Tibial nerve (tissue), 4 donors: ENCODE results near the gene KLRC2. TPM values are rescaled to one million over a fixed set of nuclear protein-coding genes. Genes with fewer than 3 reads are reported as not detected.
A peak's percentile ranks its signal among the peaks of the same experiment; 100 is the strongest.
"Not testable (repeated sequence)": the region's sequence is repeated elsewhere in the genome, so short reads cannot be mapped to it uniquely, and the experiment has no call there.

ENCODE experiments used
- DNase-seq, 2 donors: peaks; one replicate each; pipeline ENCODE4 v3.0.0-alpha.2; 2019; ENCODE audit warnings: low spot score in 2 of 2
- H3K27ac ChIP-seq, 4 donors: fragments of 200-600 bp; sonication (generic) in 3 of 4; one replicate each; pipeline ENCODE4 v1.5.1; 2017 to 2019; ENCODE audit warnings: mild to moderate bottlenecking in 1 of 4
- H3K27me3 ChIP-seq, 2 donors: fragments of 200-600 bp; sonication (generic) in 1 of 2; one replicate each; pipeline versions ENCODE4 v1.5.1 to v1.6.0; 2017 to 2019
- H3K36me3 ChIP-seq, 3 donors: fragments of 200-600 bp; sonication (generic); one replicate each; pipeline ENCODE4 v1.5.1; 2018 to 2019
- H3K4me1 ChIP-seq, 4 donors: fragments of 200-600 bp; sonication (generic) in 3 of 4; one replicate each; pipeline ENCODE4 v1.5.1; 2017 to 2019
- H3K4me3 ChIP-seq, 4 donors: fragments of 200-600 bp; sonication (generic) in 3 of 4; one replicate each; pipeline ENCODE4 v1.5.1; 2017 to 2019; ENCODE audit warnings: mild to moderate bottlenecking in 1 of 4, moderate library complexity in 1 of 4
- H3K9me3 ChIP-seq, 4 donors: fragments of 200-600 bp; sonication (generic) in 3 of 4; one replicate each; pipeline ENCODE4 v1.5.1; 2017 to 2019
- EP300 ChIP-seq, 2 donors: sonication (generic); formaldehyde crosslinking; IDR thresholded peaks; one replicate each; pipeline ENCODE4 v1.6.1; 2017; ENCODE audit warnings: antibody characterized with exemption in 2 of 2, mild to moderate bottlenecking in 1 of 2
- POLR2A ChIP-seq, 2 donors: fragments of 450-650 bp; IDR thresholded peaks; one replicate each; pipeline ENCODE4 v1.6.1; 2017; ENCODE audit warnings: antibody characterized with exemption in 2 of 2, mild to moderate bottlenecking in 2 of 2, moderate library complexity in 2 of 2
- WGBS, 2 donors: methylation state at CpG; one replicate each; pipeline ENCODE4 v1.1.5; 2018; 5-methylcytosine and 5-hydroxymethylcytosine counted together
- total RNA-seq, 4 donors: library from RNA; depleted of rRNA; stranded (reverse); fragments of >200 nt; gene quantifications; one replicate each; pipeline ENCODE4 v1.1.0, GENCODE V29; 2016
- TF ChIP-seq, protein P1 (sequence below), 5 experiments: fragments of 200-600 bp in 3 of 5; fragments of 450-650 bp in 2 of 5; sonication (generic) in 3 of 5; IDR thresholded peaks; one replicate each; pipeline ENCODE4 v1.5.1; 2016 to 2019; ENCODE audit warnings: antibody characterized with exemption in 5 of 5, mild to moderate bottlenecking in 3 of 5, moderate library complexity in 2 of 5

The KLRC2 gene
- total RNA-seq, 4 donors from 2014 or later: not detected

DNA sequence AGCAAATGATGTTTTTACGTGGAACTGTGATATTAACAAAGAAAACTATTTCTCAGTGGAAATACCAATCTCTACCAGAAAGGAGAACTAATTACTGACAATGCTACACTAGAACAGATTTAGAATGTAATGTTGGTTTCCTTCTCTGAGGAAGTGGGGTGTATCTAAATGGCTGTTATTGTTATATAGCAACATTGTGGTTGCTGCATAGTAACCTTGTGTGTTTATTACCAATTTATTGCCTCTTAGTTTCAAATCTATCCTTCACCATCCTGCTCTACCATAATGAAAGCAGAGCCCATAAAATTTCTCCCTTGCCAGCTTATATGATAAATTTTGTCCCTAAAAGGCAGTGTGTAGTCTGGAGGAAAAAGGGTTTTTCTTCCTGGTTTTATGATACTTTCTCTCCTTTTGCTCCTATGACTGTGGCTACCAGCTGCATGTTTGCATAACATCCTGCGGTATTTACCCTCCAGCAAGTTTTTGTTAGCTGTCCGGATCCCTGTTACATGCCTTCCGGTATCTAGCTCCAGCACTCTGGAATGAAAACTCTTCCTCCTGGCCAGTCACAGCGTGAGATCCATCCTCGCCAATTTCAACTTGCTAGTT is 40.3 kb downstream of the KLRC2 start:
- H3K9me3 ChIP-seq: no peaks in the 10 kb centered on the region
- peak in 1 of 2 donors; percentile 37 for DNase-seq
- peak overlapping the region in 3 of 4 donors; percentile 45 to 68 (median 60) for H3K27ac ChIP-seq
- peaks cover 0 to 19% (median 9%) of the 10 kb centered on the region in 4 donors for H3K4me1 ChIP-seq
- 13 to 16% methylated on average over 6 of the region's 6 CpGs for WGBS, 2 donors
- H3K4me3 ChIP-seq: peak overlapping the region in 1 of 4 donors; percentile 5
- no peaks in the 10 kb centered on the region for H3K36me3 ChIP-seq
- TF ChIP-seq POLR2A (IDR thresholded peaks at IDR 0.05): no peak
- TF ChIP-seq EP300 (IDR thresholded peaks at IDR 0.05): peak in 1 of 2 donors; percentile 50
- no peaks in the 10 kb centered on the region for H3K27me3 ChIP-seq

DNA sequence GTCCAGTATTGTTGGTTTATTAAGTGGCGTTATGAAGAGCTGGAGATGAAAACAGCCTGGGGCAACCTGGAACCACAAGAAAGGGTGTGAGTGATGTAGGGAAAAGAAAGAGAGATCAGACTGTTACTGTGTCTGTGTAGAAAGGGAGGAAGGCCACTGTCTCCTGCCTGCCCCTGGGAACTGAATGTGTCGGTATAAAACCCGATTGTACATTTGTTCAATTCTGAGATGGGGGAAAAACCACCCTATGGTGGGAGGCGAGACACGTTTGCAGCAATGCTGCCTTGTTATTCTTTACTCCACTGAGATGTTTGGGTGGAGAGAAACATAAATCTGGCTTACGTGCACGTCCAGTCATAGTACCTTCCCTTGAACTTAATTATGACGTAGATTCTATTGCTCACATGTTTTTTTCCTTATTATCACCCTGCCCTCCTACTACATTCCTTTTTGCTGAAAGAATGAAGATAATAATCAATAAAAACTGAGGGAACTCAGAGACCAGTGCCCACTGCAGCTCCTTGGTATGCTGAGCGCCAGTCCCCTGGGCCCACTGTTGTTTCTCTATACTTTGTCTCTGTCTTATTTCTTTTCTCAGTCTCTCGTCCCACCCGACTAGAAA is 41.2 kb downstream of the KLRC2 start:
- Histone ChIP-seq H3K4me1 (peaks cover 0 to 19% (median 9%) of the 10 kb centered on the region in 4 donors), H3K27ac (peak overlapping the region in 2 of 4 donors; percentile 45 to 68)
- H3K27me3 ChIP-seq, H3K4me3 ChIP-seq, H3K9me3 ChIP-seq, DNase-seq, H3K36me3 ChIP-seq: not testable (repeated sequence)
- 82 to 92% methylated on average over 11 of the region's 11 CpGs for WGBS, 2 donors

DNA sequence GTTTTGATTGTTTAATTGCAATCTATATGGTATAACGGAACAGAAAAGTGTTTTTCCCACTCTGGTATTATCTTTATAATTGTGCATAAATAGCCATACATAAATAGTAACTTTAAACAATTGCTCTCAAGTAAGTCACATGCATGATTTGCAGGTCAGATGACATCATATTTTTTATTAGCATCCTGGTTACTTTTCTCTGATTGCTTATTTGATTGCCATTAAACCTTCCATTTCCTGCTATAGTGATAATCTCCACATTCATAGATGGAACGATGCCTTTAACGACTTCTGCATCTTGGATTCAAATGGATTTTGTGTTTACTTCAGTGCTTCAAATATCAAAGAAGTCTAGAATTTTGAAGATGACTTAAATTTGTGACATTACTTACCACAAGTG is 42.5 kb downstream of the KLRC2 start:
- Histone ChIP-seq H3K27ac (no peak overlapping the region), H3K36me3 (no peaks in the 10 kb centered on the region), H3K9me3 (no peaks in the 10 kb centered on the region), H3K4me1 (peaks cover 0 to 19% (median 9%) of the 10 kb centered on the region in 4 donors), H3K27me3 (no peaks in the 10 kb centered on the region), H3K4me3 (no peak overlapping the region)
- TF ChIP-seq, protein P1, sequence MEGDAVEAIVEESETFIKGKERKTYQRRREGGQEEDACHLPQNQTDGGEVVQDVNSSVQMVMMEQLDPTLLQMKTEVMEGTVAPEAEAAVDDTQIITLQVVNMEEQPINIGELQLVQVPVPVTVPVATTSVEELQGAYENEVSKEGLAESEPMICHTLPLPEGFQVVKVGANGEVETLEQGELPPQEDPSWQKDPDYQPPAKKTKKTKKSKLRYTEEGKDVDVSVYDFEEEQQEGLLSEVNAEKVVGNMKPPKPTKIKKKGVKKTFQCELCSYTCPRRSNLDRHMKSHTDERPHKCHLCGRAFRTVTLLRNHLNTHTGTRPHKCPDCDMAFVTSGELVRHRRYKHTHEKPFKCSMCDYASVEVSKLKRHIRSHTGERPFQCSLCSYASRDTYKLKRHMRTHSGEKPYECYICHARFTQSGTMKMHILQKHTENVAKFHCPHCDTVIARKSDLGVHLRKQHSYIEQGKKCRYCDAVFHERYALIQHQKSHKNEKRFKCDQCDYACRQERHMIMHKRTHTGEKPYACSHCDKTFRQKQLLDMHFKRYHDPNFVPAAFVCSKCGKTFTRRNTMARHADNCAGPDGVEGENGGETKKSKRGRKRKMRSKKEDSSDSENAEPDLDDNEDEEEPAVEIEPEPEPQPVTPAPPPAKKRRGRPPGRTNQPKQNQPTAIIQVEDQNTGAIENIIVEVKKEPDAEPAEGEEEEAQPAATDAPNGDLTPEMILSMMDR (IDR thresholded peaks at IDR 0.05): no peak
- no peak for TF ChIP-seq POLR2A (IDR thresholded peaks at IDR 0.05)
- no peak for TF ChIP-seq EP300 (IDR thresholded peaks at IDR 0.05)
- DNase-seq: no peak
- WGBS, 2 donors: 53 to 56% methylated on average over 3 of the region's 3 CpGs

DNA sequence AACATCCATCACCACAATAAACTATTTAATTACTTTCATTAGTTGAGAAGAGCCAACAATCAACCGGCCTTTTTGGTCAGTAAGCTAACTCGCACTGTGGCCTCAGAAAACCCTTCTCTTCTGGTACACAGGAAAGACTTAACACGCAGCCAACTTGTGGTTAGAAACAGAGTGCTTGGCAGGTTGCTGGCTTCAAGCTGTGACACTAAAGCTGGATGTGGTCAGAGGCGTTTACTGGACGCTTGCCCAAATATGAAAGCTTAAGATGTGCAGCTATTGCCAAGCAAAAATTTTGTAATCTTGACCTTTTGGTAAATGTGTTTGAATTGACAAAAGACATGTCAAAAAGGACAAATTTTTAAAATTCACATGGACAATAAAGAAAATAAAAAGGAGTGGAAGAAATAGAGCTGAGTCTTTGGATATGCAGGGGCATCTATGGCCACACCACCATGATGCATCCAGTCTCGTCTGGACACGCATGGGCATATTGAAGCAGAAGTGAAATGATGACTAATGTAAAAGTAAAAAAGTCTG is 43.3 kb downstream of the KLRC2 start:
- no peak overlapping the region for H3K27ac ChIP-seq
- peak; percentile 30 to 74 for DNase-seq
- no peaks in the 10 kb centered on the region for H3K9me3 ChIP-seq
- TF ChIP-seq, protein P1 (IDR thresholded peaks at IDR 0.05): no peak
- peak; percentile 56 to 72 for TF ChIP-seq EP300 (IDR thresholded peaks at IDR 0.05)
- H3K36me3 ChIP-seq: no peaks in the 10 kb centered on the region
- no peaks in the 10 kb centered on the region for H3K27me3 ChIP-seq
- no peak overlapping the region for H3K4me3 ChIP-seq
- WGBS, 2 donors: 25 to 31% methylated on average over 7 of the region's 7 CpGs
- peaks cover 0 to 19% (median 9%) of the 10 kb centered on the region in 4 donors for H3K4me1 ChIP-seq

DNA sequence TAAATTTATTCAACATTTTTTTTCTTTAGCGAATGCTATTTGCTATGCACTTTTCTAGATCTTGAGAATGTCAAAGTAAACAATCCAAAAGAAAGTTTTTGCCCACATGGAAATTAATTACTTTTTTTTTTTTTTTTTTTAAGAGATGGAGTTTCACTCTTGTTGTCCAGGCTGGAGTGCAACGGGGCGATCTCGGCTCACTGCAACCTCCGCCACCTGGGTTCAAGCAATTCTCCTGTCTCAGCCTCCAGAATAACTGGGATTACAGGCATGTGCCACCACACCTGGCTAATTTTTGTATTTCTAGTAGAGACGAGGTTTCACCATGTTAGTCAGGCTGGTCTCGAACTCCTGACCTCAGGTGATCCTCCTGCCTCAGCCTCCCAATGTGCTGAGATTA is 44.8 kb downstream of the KLRC2 start:
- H3K4me3 ChIP-seq, H3K9me3 ChIP-seq, H3K27ac ChIP-seq, H3K36me3 ChIP-seq, DNase-seq, H3K27me3 ChIP-seq: not testable (repeated sequence)
- 94 to 95% methylated on average over 7 of the region's 7 CpGs for WGBS, 2 donors
- H3K4me1 ChIP-seq: peaks cover 0 to 19% (median 8%) of the 10 kb centered on the region in 4 donors

DNA sequence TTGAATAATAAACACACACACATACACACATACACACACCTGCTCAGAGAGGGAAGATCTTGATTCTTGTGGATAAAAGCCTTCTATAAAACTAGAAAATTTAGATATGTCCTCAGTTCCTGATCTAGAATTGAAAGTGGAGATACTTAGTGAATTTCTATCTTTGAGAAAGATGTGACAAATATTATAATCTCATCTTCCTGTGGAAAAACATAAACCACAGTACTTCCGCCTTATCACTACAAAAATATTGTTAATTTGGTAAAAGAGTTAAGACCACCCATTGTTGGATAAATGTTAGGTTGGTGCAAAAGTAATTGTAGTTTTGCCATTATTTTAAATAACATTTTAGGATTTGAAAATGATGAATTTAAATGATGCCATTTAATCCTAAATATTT is 45.9 kb downstream of the KLRC2 start, which contains the start of gene KLRK1:
Gene KLRK1, minus strand, starts transcription at position 138 of the 400 bp plus-strand sequence. CDS start 1,231 bp downstream, outside the sequence.
- no peak within 1 kb of the TSS for H3K27ac ChIP-seq
- WGBS, 2 donors: 95 to 96% methylated on average over 1 of the region's 1 CpG

More for the DNA sequence above, 45.9 kb downstream of the KLRC2 start, which contains the start of gene KLRK1:
- no peaks in the 10 kb centered on the region for H3K27me3 ChIP-seq
- H3K9me3 ChIP-seq: no peaks in the 10 kb centered on the region
- TF ChIP-seq EP300 (IDR thresholded peaks at IDR 0.05) (no peak), POLR2A (IDR thresholded peaks at IDR 0.05) (no peak)
- TF ChIP-seq, protein P1 (IDR thresholded peaks at IDR 0.05): no peak
- no peaks in the 10 kb centered on the region for H3K36me3 ChIP-seq
- H3K4me1 ChIP-seq: peaks cover 0 to 16% (median 3%) of the 10 kb centered on the region in 4 donors
- DNase-seq: no peak
- H3K4me3 ChIP-seq: no peak within 1 kb of the TSS
